Stimulated activated naive CD4-positive, alpha-beta T cell treated with Interleukin-2 at 50 U/mL for 16 hours (primary cell): ENCODE data around the gene SLC35G6.

Source experiments
- DNase-seq: peaks from one replicate; lab custom pipeline; 2025; lab: John Stamatoyannopoulos, UW

SLC35G6 gene

DNA sequence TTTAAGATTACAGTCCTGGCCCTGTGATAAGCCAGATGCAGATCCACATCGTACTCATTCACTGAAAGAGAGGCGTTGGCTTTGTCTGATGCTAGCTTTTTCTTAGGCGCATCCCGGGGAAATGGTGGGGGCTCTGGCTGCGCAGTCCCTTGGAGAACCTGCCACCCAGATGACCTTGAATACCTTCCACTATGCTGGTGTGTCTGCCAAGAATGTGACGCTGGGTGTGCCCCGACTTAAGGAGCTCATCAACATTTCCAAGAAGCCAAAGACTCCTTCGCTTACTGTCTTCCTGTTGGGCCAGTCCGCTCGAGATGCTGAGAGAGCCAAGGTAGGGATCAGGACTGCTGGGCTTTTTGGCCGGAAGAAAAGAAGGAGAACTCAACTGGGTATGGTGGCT, 26.9 kb downstream of the SLC35G6 start:
- DNase-seq = no peak

DNA sequence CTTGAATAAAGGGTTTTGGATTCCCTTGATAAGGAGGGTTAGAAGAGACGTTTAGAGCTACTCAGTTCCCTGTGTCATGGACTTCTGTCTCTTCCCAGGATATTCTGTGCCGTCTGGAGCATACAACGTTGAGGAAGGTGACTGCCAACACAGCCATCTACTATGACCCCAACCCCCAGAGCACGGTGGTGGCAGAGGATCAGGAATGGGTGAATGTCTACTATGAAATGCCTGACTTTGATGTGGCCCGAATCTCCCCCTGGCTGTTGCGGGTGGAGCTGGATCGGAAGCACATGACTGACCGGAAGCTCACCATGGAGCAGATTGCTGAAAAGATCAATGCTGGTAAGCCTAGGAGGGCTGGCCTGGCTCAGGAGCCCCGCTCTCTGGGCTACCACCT, 27.6 kb downstream of the SLC35G6 start:
- DNase-seq = no peak

DNA sequence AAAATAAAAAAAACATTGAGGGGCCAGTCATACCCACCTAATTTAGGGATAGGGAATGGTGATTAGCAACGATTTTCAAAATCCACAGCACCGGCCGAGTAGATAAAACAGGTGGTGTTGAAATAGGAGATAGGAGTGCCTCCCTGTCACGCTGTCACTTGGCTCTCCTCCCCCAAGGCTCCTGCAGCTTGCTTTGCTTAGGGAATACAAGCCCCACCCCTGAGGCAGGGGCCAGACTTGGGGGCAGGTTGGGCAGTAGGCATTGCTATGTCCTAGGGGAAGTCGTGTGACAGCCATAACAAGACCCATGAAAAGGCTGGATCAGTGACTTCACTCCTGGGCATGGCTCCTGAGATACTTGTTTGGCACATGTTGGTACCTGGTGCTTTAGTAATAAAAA, 28.7 kb downstream of the SLC35G6 start:
- no peak for DNase-seq

DNA sequence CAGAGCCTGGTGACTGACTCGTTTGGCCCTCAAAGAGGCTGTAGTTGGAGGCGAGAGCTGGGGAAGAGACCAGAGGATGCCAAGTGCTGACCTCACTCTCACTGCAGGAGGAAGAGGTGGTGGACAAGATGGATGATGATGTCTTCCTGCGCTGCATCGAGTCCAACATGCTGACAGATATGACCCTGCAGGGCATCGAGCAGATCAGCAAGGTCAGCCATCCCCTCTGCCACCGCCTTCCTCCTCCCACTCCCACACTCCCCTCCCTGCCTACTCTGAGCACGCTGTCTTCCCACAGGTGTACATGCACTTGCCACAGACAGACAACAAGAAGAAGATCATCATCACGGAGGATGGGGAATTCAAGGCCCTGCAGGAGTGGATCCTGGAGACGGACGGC, 29.9 kb downstream of the SLC35G6 start:
- DNase-seq = no peak

DNA sequence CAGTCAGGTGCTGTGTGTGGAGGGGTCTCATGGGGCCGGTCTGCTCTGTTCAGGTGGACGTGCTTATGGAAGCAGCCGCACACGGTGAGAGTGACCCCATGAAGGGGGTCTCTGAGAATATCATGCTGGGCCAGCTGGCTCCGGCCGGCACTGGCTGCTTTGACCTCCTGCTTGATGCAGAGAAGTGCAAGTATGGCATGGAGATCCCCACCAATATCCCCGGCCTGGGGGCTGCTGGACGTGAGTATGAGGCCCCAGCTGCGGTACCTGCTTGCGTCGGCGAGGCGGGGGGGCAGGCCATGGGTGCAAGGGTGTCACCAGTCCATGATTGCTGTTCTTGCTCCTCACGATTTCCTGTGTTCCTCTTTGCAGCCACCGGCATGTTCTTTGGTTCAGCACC, 30.9 kb downstream of the SLC35G6 start:
- no peak for DNase-seq

DNA sequence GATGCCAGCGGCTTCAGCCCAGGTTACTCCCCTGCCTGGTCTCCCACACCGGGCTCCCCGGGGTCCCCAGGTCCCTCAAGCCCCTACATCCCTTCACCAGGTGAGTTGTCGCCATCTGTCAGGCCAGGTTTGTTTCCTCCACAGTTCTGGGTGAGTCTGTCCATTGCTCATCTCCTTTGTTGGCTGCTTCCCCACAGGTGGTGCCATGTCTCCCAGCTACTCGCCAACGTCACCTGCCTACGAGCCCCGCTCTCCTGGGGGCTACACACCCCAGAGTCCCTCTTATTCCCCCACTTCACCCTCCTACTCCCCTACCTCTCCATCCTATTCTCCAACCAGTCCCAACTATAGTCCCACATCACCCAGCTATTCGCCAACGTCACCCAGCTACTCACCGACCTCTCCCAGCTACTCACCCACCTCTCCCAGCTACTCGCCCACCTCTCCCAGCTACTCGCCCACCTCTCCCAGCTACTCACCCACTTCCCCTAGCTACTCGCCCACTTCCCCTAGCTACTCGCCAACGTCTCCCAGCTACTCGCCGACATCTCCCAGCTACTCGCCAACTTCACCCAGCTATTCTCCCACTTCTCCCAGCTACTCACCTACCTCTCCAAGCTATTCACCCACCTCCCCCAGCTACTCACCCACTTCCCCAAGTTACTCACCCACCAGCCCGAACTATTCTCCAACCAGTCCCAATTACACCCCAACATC, 31.7 kb downstream of the SLC35G6 start:
- no peak for DNase-seq

DNA sequence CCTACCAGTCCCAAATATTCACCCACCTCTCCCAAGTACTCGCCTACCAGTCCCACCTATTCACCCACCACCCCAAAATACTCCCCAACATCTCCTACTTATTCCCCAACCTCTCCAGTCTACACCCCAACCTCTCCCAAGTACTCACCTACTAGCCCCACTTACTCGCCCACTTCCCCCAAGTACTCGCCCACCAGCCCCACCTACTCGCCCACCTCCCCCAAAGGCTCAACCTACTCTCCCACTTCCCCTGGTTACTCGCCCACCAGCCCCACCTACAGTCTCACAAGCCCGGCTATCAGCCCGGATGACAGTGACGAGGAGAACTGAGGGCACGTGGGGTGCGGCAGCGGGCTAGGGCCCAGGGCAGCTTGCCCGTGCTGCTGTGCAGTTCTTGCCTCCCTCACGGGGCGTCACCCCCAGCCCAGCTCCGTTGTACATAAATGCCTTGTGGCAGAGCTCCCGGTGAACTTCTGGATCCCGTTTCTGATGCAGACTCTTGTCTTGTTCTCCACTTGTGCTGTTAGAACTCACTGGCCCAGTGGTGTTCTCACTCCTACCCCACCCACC, 32.7 kb downstream of the SLC35G6 start:
- DNase-seq = no peak

DNA sequence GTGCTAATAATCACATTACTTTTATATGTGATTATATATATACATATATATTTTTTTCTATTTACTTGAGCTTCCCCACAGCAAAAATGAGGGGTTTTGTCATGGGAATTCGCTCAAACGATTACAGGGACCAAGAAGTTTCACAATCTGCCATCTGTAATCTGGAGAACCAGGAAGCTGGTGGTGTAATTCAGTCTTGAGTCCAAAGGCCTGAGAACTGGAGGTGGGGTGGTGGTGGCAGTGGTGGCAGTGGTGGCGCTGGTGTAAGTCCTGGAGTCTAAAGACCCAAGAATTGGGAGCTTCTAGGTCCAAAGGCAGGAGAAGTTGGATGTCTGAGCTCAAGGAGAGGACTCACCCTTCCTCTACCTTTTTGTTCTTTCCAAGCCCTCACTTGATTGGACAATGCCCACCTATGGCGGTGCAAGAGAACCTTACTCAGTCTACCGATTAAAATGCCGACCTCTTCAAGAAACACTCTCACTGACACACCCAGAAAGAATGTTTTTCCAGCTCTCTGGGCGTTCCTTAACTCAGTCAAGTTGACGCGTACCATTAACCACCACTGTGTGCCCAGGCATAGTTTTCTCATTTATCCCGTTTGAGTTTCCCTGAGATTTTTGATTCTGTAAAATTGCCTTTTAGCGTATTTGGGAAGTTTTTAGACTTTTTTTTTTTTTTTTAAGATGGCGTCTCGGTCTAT, 34.8 kb downstream of the SLC35G6 start:
- no peak for DNase-seq

DNA sequence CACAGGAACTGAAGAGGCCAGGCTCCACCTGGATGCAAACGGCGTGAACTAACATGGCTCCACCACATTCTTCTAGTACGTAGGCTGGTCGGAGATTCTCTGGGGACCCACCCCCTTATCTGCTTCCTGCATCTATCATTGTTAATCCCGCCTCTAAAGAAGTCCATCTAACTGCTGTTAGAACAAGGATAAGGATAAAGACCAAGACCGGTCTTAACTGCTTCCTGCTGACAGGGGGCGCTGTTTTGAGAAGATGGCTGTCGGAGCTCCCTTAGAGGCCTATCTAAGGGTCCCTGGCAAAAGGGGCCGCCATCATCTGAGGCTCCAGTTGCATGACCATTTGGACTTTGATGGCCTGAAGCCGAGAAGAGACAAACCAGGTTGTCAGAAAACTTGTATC, 41.8 kb downstream of the SLC35G6 start:
- DNase-seq = peak; percentile 28

DNA sequence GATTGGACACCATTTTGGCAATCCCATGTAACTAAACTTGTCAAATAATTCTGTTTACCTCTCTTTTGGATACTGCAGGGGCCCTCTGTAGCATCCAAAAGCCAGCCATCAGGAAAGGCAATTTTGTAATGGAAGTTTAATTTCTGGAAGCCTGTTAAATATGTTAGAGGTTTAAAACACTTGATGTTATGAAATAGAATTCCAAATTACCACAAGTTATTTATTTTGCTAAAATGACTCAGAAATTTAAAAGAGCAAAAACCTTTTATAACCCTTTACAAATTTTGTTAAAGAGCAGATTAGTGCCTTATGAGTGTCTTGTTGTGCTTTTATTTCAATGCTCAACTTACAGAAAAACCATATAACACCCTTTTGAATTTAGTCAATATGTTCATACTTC, 47.6 kb downstream of the SLC35G6 start:
- DNase-seq = no peak

DNA sequence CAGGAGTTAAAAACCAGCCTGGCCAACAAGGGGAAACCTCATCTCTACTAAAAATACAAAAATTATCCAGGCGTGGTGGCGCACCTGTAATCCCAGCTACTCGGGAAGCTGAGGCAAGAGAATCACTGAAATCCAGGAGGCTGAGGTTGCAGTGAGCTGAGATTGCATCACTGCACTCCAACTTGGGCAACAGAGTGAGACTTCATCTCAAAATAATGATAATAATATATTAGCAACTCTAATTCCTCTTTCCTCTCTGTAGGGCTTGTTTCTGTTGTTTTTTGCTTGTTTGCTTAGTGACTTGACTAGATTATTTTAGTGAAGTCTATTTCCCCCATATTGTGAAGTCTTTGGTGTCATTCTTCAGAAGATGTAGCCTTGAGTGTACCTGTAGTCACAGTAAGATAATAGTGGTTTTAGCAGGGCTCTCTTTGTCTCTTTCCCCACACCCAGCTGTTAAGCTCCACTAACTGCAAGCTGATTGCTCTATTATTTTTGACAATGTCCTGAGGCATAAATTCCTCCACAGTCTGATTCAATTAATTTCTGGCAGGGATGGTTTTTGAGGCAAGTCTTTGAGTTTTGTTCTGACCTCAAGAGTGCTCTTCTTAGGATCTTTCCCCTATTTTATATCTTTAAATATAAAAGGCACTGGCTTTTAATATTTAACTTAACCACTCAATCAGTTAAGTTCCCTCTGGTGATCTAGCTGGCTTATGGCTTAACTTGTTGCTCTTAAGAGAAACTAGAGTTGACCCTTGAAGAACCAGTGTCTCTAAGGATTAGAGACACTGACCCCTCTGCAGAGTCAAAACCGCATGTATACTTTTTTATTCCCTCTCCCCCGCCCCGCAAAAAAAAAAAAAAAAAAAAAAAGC, 49.0 kb downstream of the SLC35G6 start:
- no peak for DNase-seq
